Limb (tissue), 2 donors: ENCODE results near the gene ZNF664.

Source experiments
- DNase-seq, 2 donors: peaks; one replicate each; pipeline ENCODE4 v3.0.0-alpha.2; 2016; ENCODE audit errors: extremely low spot score in 2 of 2

Gene ZNF664

DNA sequence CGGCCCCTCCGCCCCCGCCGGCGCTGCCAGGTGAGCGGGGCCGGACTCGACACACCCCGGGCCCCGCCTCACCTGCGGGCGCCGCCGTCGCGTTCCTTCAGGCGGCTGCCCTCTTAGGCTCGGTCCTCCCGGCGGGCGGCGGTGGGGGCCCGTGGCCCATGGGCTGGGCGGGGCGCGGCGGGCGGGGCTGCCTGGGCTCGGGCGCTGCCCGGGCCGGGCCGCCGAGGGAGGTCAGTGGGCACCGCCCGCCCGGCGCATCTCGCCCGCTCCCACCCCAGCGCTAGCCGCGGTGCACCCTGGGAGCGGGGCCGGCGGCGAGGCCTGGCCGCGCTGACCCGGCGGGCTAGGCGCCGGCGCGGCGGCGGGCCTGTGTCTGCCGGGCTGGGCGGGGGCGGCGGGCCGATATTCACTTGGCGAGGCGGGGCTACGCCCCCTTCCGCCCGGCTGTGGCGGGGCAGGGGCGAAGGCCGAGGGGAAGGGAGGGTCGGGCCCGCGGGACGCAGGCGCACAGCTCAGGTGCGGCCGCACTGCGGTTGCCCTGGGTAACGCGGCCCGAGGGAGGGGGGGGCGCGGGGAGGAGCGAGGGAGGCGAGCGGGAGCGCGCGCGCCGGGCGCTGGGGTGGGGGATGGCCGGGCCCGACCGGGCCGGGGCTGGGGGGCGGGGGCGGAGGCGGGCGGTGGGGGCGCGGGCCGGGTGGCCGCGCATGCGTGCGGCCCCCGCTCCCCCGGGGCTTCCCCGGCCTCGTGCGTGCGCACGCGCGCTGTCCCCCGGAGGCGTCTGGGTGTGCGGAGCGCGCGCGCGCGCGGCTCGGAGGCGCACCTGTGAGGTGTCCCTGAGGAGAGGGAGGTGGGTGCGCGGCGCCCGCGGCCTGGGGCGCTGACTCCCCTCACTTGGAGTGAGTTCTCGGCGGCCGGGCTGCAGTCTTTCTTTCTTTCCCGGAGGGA lies at the start of gene ZNF664, which contains the start of gene CCDC92:
Gene ZNF664 (plus strand): TSS at position 759 of the 945 bp plus-strand sequence. CDS start 38,930 bp downstream, outside the sequence.
Gene CCDC92 (minus strand): TSS at position 375 of the 945 bp plus-strand sequence. CDS start 28,526 bp downstream, outside the sequence.
- DNase-seq: peak; percentile 88 to 98

DNA sequence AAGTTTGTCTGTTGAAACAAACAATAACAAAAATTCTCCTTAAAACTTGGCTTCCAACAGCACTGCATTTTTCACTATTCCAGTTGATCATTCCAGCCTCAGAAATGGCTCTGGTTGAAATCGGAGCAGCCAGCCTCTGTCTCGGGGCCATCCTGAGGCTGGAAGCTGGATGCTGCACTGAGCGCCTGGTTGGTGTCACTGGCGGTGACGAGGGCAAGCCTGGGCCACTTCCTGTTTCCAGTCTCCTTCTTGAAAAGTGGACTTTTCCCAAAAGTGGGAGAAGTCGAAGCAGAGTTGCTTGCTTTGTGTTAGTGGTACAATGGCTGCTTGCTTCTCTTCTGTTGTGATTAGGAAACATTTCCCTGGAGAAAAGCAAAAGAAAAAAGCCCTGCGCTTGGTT lies 49.1 kb upstream of the ZNF664 start:
- DNase-seq: no peak

DNA sequence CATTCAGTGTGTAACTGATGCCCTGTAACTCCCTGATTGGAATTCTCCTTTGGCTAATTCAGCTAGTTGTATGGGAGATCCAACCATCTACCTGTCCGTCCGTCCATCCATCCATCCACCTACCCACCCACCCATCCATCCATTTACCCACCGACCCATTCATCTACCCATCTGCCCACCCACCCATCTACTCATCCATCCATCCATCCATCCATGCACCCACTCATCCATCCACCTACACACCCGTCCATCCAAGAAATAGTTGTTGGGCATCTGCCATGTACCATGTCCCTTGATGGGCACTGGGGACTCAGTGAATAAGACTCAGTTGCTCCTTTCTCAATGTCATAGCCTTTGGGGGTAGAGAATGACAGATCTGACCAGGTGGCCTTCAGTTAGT lies 48.5 kb upstream of the ZNF664 start:
- DNase-seq: no peak

DNA sequence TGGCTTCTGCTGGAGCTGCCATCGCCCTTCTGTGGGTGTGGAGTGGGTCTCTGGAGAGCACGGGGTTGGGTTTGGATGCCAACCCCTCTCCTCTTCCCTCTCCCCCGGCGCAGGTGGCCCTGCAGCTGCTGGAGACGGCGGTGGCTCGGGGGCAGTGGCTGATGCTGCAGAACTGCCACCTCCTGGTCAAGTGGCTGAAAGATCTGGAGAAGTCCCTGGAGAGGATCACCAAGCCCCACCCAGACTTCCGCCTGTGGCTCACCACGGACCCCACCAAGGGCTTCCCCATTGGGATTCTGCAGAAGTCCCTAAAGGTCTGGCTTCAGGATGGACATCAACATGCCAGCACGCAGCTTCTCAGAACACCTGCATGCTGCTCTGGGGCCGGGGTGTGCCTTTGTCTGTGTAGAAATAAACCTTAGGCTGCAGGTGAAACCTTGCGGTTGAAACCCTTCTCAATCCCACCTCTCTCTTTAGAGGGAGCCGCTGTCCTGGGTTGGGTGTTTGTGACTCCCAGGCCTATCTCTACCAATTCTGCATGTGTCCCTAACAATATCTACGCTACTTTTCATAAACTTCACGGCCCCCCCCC lies 44.6 kb upstream of the ZNF664 start:
- DNase-seq: no peak

DNA sequence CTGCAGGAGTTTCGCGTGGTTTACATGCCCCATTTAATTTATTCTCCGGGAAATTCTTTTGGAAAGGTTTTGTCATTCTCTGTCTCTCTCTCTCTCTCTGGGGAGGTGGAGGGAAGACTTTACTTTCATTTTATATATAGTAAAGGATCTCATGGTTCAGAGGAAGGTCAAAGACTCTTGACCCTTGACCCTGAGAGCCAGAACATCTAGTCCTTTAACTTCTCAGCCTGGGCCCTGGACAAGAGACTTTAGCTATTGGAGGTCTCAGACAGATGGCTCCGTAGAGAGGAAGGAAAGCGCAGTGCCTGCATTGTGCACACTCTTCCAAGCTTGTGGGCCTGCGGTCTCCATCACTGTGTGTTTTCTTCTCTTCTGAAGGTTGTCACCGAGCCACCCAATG lies 44.1 kb upstream of the ZNF664 start:
- no peak for DNase-seq

DNA sequence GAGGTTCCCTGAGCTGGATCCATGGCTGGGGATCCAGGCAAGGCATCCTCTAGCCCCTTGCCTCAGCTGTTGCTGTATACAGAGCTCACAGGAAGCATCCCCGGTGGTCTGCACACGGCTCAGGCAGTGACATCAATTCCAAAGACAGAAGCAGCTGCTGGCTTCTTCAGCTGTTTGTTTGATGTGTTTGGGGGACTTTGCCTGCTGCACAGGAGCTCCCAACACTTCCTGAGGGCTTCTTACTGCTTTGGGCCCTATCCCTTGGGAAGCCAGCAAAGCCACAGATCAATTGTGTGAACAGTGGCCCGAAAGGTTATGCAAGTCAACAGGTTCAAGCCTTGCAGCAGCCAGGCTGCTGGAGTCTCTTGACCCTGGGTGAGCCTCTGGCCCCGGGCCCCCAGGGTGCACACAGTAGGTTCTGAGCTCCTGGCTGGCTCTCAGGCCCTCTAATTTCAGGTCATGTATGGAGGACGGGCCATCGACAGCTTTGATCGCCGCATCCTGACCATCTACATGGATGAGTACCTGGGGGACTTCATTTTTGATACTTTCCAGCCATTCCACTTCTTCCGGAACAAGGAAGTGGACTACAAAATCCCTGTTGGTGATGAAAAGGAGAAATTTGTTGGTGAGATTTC lies 43.0 kb upstream of the ZNF664 start:
- no peak for DNase-seq

DNA sequence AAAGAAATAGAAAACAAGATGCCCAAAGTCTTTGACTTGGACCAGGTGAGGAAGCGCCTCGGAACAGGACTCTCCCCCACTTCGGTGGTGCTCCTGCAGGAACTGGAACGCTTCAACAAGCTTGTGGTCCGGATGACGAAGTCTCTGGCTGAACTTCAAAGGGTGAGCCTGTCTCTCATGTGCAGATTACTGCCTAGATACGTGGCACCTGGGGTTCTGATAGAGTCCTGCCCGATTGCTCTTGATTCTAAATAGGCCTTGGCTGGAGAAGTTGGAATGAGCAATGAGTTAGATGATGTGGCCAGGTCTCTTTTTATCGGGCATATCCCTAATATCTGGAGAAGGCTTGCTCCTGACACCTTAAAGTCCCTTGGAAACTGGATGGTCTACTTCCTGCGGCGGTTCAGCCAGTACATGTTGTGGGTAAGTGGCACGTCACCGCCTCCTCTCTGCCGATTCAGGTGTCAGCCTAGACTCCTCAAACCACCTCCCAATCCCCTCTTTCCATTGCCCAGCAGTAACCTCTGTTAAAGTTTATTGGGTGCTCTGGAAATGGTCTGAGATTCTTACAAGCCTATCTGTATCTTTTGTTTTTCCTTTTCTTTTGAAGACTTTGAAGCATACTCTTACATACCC lies 41.2 kb upstream of the ZNF664 start:
- DNase-seq: no peak

DNA sequence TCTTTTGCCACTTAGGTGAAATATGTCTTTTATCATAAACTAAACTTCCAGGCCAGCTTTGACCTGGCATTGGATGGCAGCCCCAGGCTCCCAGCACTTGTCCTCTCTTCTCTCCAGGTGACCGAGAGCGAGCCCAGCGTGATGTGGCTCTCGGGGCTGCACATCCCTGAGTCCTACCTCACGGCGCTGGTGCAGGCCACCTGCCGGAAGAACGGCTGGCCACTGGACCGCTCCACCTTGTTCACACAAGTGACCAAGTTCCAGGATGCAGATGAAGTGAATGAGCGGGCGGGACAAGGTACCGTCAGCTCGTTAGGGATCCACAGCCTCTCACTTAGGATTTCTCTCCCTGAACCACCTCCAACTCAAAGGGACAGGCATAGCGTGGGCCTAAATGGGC lies 39.8 kb upstream of the ZNF664 start:
- no peak for DNase-seq

DNA sequence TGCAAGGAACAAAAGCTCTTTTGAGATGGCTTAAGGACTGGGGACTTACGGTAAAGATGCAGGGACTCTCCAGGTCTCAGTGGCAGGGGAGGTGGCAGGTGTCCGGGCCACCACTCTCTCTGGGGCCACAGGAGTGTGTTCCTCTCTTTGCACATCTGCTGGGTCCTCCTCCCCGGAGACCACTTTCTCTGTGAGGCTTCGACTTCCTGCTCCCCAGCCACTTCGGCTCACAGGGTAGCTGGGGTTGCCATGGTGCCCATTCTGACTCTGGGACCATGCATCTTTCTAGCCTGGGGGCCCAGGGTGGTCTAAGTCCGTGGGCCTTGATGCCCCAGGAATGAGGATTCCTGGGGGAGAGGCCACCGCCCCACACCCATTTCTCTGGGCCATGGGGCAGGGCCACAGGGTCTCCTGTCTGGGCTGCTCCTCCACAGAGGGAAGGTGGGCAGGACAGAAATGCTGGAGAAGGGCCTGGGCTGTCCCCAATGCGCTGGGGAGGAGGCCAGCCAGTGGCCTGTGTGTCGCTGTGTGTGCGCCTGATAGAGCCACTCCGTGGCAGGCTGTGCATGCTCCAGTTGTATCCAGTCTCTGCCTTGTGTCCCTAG lies 38.9 kb upstream of the ZNF664 start:
- DNase-seq: no peak

DNA sequence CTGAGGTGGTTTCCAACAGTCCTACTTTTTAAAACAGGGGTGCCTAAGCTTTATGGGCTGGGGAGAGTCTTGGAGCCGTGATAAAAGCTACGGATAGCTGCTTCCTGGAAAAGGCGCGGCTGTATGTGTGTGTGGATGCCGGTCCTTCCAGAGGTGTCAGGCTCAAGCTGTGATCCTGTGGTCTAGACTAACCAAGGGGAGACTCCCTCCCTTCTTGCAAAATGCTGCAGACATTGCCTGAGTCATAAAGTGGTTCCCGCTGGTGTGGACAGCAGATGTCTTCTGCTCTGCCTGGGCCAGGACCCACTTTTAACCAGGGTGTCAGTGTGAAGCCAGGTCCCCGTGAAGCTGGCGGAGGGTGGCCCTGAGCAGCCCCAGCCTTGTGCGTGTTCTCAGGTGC lies 38.2 kb upstream of the ZNF664 start:
- no peak for DNase-seq

DNA sequence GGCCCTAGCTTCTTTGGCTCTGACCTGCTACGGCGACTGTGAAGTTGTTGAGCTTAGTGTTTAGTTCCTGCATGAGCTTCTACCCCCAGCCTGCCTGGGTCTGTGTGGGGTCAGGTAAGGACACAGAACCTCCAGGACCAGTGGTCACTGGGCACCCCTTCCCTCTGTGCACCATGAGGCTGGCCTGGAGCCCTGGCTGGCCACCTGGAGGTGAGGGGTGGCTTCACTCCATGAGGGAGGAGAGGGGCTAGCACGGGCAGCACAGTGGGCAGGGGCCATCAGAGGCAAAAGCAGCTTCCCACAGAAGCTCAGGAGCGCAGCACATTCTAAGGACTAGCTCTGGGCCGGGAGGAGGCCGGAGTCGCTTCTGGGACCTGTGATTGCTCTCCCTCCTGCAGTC lies 37.1 kb upstream of the ZNF664 start:
- no peak for DNase-seq

DNA sequence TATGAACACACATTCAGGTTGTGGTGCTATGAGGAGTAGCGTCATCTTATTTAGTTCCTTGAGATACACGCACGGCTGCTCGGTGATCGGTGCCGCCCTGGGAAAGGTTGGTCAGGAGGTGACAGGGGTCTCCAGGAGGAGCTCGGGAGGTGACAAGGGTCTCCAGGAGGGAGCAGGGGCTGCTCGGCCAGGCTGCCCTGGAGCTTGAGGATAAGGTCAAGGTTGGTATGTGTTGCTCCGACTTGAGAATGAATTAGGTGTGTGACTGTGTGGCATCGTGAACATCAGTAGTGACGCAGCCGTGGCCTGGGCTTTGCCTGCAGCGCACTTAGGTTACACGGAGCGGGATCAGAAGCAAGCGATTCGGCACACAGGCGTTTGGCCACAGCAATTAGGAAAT lies 36.5 kb upstream of the ZNF664 start:
- DNase-seq: no peak

DNA sequence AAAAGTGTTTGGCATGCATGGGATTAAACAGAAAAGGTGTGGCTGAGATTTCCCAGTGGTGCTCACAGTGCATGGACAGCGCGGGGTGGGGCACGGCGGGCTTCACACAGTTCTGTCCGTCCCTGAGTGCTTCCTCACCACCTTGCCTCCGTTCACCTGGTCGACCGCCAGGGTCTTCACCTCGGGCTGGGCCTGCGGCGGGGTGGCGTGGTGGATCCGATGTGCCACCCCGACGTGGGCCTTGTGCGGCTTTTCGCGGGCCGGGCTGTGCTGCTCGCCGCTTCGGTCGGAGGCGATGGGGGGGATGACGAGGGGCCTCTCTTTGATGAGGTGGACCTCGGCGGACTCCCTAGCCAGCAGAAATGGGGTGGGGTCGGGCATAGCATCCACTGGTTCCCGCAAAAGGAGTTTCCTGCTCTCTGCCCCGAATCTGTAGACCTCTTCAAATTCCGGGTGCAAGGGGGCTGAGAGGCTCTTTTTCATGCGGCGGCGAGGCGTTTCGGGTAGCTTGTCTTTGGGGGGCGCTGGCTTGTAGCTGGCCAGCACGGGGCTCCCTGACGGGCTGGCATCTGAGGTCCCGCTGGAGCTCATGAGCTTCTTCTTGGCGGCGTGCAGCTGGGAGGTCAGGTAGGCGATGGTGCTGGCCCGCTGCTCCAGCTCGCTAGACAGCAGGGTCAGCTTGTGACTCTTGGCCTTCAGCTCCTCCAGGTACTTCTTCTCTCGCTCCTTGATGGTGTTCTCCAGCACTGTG lies 35.9 kb upstream of the ZNF664 start:
- no peak for DNase-seq

DNA sequence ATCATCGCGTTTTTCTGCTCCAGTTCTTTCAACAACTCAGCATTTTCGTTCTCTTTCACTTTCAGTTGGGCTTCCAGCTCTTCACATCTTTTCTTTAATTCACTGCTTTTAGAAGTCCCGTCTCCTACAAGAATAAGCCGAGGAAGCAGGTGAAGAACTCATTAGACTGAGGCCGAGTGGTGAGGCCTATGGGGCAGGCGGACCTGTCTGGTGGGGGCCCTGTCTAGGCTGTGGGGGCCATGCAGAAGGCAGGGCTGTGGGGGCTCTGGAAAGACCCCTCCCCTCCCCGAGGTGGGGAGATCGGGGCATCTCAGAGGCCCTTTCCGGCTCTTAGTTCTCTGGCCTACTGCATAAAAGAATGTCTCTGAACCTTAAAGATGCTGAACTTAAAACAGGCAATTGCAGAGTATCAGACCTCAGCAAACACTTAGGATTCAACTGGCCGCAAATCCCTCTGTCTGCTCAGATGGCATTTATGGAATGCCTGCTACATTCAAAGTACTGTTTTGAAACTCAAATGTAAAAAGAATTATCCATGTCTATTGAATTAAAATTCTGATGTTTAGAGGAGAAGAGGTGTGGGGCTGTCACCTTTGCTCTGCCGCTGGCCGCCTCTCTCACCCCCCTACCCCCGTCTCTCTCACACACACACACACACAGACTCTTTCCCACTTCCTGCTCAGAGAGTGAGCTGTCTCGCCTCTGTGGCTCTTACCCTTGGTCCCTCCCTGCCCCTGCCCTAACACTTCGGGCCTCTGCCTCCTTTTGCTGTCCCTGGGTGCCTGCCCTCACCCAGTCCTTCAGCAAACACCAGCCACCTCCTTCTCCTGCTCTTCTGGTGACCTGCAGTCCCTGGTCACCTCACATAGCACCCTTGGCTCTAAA lies 35.1 kb upstream of the ZNF664 start:
- no peak for DNase-seq

DNA sequence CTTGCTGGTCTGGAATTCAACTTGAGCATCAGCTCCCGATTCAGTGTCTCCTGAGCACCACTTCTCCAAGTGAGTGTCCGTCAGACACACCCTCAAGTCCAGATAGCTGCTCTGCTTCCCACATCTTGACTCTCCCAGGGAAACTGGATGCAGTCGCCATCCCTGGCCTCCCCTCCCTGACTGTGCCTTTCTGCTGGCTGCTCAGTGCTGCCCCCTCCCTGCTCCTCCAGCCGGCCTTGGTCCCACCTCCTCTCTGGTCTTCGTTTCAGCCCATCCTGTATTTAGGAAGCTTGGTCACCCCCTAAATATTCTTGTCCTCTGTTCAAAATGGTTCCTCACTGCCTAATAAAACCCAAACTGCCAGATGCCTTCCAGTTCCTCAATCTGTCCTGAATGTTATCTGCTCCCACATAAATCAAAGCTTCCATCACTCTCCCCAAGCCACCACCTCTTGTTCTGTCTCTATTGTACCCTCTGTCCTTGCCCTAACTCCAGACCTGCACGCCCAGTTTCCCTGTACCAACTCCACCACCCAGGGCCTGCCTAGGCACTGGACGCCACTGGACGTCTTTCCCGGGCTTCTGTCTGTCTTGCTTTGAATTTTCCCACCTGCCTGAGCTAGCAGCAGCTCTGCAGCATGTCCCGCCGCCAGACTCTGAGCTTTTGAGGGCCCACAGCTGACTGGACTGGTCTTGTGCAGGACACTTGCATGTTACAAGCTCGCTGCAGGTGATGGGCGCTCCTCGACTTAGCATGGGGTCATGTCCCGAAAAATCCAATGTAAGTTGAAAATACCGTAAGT lies 34.1 kb upstream of the ZNF664 start:
- DNase-seq: no peak

DNA sequence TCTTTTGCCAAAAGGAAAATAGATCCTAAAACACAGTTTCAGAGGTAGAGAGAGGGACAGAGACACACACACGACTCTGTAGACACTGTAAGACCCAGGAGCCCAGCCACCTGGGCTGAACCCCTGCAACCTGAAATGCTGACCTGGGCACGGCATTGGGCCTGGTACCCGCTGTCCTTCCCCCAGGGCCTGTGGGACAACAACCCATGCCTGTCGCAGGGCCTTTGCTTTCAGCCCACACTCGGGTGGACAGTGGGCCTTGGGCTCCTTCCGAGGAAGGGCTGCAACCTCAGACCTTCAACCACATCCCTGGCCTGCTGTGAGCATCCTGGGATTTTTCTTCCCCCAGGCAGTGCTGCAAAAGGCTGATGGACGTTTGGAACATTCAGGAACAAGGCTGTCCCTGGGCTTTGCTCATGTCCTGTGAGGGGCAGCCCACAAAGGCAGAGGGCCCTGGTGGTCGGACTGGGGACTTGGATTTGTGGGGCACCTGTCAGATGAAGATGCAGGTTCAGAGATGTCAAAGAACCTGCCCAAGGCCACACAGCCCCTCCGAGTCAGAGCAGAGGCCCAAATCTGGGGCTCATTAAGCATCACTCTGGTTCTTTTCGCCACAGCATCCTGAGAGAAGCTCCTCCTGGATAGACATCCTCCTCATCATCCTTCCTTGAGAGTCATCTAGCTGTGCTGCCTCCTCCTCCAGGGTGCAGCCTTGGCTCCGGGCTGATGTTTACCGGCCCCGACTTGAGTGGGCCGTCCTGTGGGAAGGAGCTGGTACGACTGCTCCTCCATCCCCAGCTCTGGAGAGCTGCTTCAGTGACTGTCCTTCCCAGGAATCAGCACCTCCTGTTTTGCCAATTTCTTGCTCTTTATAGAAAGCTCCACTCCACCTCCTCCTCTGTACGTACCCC lies 33.0 kb upstream of the ZNF664 start:
- no peak for DNase-seq

DNA sequence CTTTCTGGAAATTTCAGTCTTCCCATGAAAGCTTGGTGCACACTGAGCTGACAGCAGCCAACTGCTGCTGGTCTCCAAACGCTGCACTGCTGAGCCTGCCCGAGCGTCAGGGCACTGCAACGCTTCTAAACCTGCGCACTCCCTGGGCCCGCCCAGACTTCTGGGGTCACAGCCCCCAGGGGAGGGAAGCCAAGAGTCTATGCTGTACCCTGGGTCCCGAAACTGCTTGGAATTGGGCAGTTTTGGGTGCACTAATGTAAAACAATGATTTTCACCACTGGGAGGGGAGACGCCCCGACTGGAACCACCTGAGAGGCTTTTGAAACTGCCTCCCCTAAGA lies 32.4 kb upstream of the ZNF664 start:
- DNase-seq: no peak

DNA sequence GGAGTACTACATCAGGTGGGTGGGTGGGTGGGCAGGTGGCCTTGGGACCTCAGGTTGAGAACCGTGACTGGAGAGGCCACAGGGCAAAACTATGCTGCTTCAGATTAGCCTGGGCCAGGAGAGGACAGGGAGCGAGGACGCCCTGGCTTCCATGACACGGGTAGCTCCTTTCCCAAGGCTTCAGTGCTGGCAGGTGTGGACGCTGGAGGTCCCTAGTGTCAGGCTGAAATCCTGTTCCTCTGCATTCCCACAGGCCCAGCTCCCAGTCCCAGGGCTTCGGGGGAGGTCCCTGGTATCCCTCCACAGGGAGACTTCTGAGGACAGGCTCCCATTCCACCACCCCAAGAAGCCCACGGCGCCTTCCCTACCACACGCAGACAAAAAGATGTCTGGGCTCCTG lies 32.0 kb upstream of the ZNF664 start:
- no peak for DNase-seq
